ENCODE data around the gene RAB31.
"Not testable (repeated sequence)": the region's sequence is repeated elsewhere in the genome, so short reads cannot be mapped to it uniquely, and the experiment has no call there.

The RAB31 gene

DNA sequence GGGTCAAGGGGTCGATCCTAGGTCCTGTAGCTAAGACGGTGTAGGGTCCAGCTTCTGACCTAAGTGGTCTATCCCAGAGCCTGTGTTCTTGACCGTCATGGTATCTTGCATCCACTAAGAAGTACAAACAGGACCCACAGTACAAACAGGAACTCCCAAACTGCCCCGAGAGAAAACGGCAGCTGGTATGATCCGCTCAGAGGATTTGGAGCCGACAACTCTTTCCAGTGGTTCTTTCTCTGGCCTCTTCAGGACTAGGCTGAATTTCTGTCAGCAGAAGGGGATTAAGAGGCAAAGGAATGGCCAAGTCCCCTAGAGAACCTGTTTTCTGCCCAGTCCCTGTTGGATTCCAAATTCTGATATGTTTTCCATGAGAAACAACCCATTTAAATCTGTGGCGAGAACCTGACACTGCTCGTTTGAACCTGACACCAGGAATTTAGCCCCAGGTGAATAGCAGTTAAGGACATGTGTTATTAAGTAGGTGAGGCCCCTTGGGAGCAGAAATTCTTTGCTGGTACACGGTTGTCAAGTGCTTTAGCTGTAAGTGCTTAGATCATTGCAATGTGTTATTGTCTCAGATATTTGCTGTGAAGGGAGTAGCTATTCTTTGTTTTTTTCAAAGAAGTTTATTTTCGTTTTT, 127.1 kb downstream of the RAB31 start:
- in situ Hi-C loops (cut with MboI; ENCODE audit: low sequenced_read_pairs), result no loop called here

DNA sequence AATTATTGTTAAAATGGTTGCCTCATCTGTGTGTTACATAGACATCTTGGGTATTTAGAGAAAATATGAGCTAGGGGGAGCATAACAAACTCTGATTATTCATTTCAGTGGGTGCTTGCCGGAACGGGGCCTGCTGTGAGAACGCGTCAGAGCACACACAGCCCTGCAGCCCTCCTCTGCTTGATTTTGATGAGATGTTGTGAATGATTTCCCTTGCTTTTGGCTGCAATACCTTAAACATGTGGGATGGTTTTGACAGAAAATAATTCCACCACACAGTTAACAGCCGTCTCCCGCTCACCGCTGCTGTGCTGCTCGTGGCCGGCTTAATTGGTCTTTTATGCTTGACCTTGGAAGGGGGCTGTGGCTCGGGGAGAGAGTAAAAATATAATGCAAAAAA, 127.7 kb downstream of the RAB31 start:
- in situ Hi-C loops (cut with MboI; ENCODE audit: low sequenced_read_pairs), result no loop called here

DNA sequence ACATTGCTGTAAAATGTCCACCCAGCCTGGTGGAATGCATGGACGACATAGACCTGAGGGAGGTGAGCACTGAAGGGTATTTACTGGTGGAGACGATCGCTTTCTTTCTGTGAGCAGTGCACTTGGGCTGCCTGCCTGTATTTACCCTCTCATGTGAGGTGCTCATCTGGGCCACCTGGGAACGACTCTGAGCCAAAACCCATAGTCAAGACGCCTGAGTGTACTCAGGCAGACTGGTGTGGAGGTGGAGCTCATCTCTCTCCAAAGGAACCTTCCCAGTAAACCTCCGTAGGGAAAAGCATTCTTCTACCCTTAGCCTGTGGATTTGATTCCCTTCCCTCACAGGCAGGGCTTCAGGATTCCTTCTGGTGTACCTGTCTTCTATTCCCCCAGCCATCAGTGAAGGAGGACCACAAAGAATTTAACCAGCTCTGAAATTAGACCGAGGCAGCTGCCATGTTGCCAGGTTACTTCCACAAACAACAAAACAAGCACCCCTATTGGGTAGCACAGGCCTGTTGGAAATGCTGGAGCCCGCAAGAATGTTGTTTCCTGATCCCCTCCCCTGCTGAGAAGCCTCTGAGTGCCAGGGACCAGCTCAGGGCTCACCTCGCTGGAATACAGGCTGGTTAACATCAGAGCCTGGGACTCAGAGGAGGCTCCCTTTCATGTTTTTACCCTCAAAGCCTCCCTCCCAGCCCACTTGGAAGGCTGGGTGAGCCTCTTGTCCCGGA, 130.2 kb downstream of the RAB31 start:
- in situ Hi-C loops (cut with MboI; ENCODE audit: low sequenced_read_pairs), result no loop called here

DNA sequence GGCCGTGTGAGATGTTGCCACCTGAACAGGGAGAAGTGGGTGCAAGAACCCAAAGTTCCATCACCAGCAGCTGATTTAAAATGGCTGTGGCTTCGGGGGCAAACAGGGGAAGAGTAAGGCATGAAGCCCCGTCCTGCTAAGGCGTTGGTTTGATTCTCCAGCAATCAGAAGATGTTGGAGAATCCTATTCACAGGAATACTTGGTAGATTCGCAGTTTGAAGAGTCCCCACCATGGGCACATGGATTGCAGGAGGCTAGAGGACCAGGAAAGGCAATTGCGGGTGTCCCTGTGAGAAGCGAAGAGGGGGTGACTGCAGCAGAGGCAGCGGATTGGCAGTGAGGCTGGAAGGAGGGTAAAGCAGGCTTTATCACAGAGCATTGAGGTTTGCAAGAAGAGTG, 131.1 kb downstream of the RAB31 start:
- in situ Hi-C loops (cut with MboI; ENCODE audit: low sequenced_read_pairs), result no loop called here

DNA sequence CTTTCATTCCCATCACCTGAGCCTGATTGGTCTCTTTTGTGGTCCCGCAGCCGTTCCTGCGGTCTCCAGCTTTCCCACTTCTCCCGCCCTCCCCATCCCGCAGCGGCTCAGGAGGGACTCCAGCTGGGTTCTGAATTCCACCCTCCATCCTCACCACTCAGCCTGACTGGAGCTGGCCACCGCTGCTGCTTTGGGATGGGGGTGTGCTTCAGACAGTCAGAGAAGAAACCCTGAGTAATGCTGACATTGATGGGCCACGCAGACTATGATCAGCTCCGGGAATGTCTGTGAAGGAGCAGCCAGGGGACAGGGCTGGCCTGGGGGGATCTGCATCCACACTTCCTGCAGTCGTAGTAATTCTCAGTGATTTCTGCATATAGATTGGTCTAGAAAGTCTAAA, 131.8 kb downstream of the RAB31 start:
- in situ Hi-C loops (cut with MboI; ENCODE audit: low sequenced_read_pairs), result no loop called here

DNA sequence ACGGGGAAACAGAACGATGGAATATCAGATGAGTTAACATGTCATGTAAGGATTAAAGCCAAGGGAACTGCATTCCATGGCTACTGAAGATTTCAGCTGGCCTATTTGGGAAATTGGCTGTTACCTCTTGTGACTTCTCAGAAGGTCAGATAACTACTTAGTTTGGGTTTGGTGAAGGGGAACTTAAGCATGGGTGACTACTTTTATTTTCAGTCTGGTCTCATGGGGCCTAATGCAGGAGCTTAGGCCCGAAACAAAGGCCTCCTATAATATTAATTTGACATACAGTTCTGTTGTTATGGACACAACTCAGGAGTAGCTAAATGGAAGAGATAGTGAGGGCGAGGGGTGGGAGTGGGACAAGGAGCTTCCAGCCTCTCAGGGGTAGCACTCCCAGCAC, 133.7 kb downstream of the RAB31 start:
- in situ Hi-C loops (cut with MboI; ENCODE audit: low sequenced_read_pairs), result no loop called here

DNA sequence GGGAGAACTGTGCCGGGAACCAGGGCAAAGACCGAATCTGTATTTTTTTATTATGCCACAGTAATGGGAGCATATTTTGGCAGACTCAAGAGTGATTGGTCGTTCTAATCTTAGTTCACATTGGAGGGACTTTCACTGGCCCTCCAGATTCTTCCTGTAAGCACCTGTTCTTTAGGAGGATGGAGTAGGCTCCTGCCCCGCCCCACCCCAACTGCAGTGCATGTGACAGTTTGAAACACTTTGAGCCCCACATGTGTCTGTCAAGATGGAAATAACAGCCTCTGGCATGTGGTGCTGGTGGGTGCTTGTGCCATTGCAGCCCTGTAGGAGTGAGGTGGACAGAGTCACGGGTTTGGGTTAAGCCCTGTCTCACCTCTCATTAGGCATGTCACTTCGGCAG, 134.3 kb downstream of the RAB31 start:
- in situ Hi-C loops (cut with MboI; ENCODE audit: low sequenced_read_pairs), result no loop called here

DNA sequence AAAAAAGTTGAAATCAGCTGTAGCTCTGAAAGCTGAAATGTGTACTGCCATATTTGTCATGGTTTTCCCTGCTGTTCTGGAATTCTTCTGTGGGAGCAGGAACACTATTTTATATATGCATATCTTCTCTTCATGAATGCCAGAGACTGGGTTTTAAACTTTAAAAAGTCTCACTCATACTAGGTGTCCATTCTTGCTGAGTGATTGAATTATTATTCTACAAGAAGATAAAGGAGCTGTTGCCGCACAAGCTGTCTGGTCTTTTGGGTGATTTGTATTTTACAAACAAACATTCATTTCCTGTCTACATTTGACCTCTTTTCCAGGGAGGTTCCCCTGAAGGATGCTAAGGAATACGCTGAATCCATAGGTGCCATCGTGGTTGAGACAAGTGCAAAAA, 137.2 kb downstream of the RAB31 start:
- in situ Hi-C loops (cut with MboI; ENCODE audit: low sequenced_read_pairs), result no loop called here

DNA sequence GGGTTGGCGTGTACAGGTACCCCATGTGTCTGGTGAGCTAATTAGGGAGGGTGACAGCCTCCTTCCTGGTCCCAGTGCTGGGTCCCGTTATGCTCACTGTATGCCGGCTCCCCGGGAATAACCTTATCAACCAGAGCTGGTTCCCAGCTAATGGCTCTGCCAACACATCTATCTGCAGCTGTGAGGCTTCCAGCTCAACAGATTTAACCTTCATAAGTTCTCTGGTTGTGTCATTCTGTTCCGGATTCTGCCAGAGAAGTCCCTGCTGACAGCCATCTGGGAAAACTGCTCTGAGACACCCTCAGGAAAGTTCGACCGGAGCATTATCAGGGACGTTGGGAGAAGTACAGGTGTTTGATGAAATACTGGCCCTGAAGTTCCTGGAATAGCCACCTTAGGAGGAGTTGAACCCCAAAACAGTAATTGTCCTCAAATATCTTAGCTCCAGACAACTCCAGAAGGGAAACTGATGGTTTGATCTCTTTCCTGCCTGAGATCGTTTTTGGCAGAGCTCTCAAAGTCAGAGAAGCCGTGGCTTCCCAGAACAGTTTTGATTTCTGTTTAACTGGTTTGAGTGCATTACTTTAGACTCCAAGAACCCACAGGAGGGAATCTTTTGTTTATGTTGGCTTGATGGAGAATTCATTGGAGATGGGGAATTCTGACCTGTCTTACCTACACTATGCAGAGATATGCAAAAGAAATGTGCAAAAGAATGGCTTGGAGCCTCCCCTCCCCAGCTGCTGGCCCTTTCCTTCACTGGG, 138.2 kb downstream of the RAB31 start:
- in situ Hi-C loops (cut with MboI; ENCODE audit: low sequenced_read_pairs), result no loop called here

DNA sequence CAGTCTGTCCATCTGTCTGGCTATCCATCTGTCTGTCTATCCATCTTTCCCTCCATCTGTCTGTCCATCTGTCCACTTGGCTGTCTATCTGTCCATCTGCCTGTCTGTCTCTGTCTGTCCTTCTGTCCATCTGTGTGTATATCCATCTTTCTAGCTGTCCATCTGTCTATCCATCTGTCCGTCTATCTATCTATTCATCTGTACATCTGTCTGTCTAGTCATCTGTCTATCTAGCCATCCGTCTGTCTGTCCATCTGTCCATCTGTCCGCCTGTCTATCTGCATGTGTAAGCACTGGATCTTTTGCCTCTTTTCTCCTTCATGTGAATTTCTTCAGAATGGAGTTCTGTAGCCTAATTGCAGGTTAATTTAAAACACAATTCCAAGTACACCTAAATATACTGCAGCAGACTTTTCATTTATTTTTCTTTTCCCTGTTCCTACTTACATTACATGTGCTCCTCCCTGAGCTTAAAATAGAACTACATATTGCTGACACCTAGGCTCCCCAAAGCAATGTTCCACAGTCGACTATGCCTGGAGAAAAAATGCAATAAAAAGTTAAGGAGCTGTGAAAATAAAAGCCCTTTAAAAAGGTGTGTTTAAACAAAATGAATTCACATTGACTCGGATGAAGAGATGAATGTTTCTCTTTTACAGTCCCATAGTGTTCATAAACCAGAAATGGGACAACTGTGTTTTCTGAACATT, 140.2 kb downstream of the RAB31 start:
- in situ Hi-C loops (cut with MboI; ENCODE audit: low sequenced_read_pairs), result no loop called here

DNA sequence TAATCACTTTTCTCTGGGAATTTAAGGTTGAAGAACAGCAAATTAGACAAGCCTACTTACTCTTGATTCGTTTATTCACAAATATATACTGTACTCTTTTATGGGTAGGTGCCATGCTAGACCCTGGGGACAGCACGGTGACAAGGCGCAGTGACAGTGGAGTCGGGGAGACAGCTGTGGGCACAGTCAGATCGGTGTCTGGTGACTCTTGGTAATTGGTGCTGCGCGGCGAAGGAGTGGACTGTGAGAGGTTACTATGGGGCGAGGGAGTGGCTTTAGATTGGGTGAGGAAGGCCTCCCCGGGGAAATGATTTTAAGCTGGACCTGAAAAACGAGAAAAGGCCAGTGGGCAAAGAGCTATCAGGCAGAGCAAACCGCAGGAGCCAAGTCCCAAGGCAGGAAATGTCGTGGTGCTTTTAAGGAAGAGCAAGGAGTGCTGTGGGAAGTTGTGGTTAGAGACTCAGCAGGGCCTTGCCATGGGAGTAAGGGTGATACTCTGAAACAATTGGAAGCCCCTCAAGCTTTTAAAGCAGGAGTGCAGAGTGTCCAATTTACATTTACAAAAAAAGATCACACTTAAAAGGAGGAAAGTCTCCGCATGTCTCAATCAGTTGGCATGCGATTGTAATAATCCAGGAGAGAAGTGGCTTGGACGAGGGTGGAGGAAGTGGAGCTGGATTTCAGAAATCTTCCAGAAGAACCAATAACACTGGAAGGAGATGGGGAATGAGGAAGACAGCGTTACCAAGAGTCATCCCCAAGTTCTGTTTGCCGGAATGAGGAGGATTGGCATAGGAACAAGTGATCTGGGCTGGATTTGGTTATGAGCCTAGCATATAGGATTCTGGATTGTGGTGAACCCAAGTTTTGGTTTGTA, 141.5 kb downstream of the RAB31 start:
- in situ Hi-C loops (cut with MboI; ENCODE audit: low sequenced_read_pairs), result no loop called here

DNA sequence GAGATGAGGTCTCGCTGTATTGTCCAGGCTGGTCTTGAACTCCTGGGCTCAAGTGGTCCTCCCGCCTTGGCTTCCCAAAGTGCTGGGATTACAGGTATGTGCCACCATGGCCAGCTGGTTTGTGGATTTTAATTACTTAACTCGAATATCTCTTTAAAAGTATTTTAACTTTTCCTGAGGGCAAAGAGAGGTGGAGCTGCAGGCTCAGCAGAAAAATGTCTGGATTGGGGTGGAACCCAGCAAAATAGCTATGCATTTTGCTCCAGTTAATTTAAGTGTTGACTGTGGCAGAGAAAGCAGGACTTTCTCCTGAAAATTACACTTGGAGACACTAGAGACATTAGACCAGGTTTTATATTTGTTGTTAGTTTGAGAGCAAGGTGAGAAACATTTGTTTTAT, 142.2 kb downstream of the RAB31 start:
- in situ Hi-C loops (cut with MboI; ENCODE audit: low sequenced_read_pairs), result no loop called here

DNA sequence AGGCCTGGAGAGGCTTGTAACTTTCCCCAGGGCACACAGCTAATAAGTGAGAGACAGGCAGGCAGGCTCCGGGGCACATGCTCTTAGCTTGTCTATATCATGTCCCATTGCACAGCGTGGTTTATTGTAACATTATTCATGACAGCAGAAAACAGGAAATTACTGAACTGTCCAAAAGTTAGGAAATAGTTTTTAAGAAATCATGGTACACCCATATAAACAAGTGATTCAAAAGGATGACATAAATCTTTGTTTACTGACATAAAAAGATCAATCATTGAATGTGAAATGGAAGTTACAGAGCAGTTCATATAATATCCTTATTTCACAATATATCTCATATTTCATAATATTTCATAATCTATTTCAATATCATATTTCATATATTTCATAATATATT, 143.4 kb downstream of the RAB31 start:
- in situ Hi-C loops (cut with MboI; ENCODE audit: low sequenced_read_pairs), result no loop called here

DNA sequence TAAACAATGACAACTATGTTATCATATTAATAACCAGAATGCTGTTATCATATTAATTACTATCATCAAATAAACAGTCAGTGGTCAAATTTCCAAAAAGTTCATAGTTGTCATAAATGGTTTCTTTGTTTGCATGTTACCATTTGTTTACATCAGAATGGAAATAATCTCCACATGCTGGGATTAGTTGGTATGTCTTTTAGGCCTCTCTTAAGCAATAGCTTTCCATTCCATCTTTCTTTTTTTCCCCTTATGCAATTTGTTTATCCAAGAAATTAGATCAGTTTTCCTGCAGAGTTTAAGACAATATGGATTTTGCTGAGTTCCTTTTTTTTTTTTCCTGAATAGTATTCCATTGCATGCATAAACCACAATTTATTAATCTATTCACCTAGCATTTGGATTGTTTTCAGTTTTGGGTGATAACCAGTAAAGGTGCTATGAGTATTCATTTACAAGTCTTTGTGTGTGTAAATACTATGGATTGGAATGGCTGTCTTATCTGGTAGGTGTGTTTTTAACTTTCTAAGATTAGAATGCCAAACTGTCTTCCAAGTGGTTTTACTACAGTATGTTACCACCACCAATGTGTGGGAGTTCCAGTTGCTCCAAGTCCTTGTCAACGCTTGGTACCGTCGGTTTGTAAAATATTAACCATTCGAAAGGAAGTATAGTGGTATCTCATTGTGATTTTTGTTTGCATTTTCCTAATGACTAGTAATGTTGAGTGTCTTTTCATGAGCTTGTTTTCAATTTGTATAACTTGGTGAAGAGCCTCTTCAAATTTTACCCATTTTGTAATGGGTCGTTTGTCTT, 144.4 kb downstream of the RAB31 start:
- in situ Hi-C loops (cut with MboI; ENCODE audit: low sequenced_read_pairs), result no loop called here

DNA sequence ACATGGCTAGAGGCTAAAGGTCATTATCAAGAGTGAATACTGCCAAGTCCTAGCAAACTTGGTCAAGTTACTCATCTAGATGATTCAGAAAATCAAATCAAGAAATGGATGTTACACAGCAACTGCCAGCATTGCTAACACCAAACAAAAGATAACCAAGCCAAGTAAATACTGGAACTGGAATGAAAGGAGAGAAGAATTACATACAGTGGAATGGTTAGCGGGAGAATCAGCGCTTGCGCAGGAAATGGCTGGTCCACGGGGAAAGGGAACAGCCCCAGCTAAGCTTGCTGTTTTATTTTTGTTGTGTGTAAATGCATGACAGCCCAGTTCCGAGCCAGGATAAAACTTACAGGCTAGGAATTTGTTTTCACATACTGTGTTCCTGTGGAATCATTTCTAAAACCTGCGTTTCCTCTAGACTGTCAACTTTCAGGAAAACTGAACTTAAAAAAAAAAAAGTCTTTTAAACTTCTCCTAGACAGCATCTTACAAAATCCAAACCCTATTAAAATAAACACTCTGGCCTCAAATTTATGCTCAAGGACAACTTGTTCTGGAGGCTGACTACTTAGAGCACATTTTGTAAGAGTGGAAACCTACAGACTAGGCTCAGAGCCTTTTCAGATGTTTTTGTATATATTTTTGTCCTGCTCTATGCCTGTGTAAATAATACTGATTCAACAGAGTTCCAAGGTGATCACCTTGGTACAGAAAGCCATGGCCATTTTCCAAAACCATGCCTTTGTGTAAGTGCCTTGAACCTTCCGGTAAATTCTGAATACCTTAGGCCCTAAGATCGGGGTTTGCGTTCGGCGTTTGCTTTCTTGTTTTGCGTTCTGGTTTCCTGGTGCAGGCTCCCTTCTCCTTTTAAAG, 146.9 kb downstream of the RAB31 start:
- in situ Hi-C loops (cut with MboI; ENCODE audit: low sequenced_read_pairs), result no loop called here

DNA sequence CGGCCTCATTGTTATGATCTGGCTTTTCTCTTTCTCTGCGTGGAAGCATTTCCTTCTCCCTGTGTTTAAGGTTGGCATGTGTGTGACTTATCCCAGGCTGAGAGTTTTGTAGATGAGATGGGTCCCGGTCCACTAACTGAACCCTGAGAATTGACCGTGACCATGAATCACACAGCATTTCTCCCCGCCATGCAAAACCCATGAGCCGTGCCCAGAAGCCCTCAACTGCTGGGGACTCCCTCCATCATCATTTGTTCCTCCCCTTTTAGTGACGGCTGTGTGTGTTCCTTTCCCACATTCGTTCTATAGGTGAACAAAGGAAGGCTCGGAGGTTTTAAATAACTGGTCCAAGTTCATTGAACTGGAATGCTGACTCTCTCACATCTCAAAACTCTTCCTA, 147.6 kb downstream of the RAB31 start:
- in situ Hi-C loops (cut with MboI; ENCODE audit: low sequenced_read_pairs), result no loop called here

DNA sequence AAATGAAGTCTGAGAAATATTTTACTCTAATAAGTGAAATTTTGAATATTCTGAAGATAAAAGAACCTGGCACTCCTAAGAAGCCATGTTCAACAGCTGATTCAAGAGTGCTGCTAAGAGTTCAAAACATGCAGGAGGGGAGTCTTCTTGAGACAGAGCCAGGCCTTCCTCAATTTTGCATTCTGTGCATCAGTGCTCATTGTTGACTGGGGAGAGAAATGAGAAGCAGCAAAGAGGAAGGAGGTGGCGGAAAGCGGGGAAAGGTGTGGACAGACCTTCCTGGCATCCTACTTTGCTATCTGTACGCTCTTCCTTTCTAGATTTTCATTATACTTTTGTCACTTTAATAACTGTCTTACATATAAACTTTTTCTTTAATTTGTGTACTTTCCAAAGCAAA, 148.0 kb downstream of the RAB31 start:
- in situ Hi-C loops (cut with MboI; ENCODE audit: low sequenced_read_pairs), result no loop called here

DNA sequence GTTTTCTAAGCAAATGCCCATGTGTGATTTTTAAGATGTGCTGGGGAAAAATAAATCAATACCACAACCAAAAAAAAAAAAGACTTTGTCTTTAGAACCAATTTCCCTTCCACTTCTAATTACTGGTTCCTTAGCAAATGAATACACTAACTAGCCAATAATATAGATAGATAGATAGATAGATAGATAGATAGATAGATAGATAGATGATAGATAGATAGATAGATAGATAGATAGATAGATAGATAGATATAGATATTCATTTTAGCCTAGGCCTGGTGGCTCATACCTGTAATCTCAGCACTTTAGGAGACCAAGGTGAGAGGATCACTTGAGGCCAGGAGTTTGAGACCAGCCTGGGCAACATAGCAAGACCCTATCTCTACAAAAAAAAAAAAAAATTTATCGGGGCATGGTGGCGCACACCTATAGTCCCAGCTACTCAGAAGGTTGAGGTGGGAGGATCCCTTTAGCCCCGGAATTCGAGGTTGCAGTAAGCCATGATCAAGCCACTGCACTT, 149.4 kb downstream of the RAB31 start:
- in situ Hi-C loops (cut with MboI; ENCODE audit: low sequenced_read_pairs), result not testable (repeated sequence)
